RPMI8226 (cell line): ENCODE results near the gene PEA15.

Source experiments
- DNase-seq: peaks from one replicate; pipeline ENCODE4 v3.0.0-alpha.2; 2015

Gene PEA15, protein sequence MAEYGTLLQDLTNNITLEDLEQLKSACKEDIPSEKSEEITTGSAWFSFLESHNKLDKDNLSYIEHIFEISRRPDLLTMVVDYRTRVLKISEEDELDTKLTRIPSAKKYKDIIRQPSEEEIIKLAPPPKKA

DNA sequence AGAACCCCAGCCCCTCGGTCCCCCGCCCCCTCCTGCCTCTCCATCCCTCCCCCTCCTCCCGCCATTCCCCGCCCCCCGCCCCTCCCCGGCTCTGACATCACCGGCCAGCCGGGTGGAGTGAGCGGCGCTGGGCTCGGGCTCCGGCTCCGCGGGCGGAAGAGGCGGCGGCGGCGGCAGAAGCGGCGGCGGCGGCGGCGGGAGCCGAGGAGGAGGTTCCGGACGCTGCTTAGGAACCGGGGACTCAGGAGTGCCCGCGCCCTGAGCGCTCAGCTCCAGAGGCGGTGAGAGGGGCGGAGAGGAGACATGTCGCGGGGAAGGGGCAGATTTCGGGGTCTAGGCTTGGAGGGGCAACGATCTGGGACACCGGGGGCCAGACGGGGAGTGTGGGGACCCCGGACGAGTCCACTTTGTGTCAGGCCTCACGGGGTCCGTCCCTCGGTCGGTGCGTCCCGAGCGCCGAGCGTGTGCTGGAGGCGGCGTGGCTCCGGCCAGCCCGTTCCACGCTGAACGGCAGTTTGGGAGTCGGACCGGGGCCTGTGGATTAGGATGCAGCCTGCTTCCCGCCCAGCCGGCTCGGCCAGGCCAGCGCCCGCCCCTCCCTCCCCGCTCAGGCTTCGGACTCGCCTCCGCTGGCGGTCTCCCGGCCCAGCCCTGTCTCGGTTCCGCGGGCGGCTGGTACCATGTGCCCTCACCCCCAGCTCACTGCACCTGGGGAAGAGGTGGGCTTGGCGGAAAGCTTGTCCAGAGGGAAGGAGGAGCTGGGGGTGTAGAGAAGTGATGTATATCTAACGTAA lies at the start of gene PEA15:
TSS of gene PEA15 (plus strand) at position 143 of the 794 bp plus-strand sequence. CDS start 6,161 bp downstream, outside the sequence.
- DNase-seq, result peak; percentile 81

DNA sequence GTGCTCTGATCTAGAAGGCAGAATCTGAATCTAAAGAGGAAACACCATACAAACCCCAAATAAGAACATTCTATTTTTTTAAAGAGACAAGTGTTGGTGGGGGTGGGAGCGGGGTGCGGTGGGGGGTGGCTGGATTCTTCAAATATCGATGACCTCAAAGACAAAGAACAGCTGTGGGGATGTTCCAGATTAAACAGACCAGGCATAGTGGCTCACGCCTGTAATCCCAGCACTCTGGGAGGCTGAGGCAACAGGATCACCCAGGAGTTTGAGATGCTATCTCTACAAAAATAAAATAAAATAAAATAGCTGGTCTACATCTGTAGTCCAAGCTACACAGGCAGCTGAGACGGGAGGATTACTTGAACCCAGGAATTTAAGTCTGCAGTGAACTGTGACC lies 48.8 kb upstream of the PEA15 start:
- DNase-seq, result no peak

DNA sequence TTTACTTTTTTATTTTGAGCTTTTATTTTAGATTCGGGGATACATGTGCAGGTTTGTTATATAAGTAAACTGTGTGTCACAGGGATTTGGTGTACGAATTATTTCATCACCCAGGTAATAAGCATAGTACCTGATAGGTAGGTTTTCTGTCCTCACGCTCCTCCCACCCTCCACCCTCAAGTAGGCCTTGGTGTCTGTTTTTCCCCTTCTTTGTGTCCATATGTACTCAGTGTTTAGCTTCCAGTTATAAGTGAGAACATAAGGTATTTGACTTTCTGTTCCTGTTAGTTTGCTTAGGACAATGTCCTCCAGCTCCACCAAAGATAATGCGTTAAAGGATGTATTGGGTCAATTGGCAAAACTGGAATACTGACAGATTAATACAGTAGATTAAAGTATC lies 48.0 kb upstream of the PEA15 start:
- DNase-seq, result no peak

DNA sequence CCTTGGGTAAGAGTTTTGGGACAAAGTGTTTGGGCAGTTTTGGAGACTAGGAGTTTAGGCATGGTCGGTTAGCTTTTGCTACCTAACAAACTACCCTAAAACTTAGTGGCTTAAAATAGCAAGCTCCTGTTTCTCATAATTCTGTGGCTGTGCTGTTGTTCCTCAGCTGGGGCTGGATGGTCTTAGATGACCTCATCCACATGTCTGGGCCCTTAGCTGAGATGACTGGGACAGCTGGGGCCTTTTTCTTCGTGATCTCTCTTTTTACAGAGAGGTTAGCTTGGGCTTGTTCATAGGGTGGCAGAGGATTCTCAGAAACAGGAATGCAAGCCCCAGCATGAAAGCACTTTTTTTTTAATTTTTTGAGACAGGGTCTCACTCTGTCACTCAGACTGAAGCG lies 47.2 kb upstream of the PEA15 start:
- no peak for DNase-seq

DNA sequence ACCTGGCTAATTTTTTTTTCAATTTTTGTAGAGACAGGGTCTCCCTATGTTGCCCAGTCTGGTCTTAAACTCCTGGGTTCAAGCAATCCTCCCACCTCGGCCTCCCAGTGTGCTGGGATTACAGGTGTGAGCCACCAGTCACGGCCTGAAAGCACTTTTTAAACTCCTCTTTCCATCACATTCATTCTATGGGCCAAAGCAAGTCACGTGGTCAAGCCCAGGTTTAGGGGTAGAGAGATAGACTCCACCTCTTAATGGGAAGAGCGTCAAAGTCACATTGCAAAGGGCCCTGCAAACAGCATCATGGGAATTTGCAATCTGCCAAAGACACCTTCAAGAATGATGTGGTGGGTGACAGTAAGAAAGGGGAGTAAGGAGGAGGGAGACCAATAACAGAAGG lies 46.6 kb upstream of the PEA15 start:
- DNase-seq, result no peak

DNA sequence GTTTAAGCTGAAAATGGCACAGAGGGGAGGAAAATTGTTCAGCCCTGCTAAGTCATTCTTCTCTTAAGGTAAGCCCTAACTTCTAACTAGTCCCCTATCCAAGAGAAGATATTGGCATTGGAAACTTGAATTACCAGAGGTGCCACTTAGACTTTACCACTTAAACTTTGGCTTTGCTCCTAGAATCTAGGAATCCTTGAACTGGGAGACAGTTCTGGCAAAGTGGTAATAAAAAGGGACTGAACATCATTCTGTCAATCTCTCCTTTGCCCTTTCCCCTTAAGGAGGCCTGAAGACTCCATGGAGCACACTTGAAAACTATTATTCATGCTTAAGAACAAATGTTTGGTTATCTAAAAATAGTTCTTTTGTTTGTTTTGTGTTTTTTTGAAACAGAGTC lies 45.3 kb upstream of the PEA15 start:
- DNase-seq, result no peak

DNA sequence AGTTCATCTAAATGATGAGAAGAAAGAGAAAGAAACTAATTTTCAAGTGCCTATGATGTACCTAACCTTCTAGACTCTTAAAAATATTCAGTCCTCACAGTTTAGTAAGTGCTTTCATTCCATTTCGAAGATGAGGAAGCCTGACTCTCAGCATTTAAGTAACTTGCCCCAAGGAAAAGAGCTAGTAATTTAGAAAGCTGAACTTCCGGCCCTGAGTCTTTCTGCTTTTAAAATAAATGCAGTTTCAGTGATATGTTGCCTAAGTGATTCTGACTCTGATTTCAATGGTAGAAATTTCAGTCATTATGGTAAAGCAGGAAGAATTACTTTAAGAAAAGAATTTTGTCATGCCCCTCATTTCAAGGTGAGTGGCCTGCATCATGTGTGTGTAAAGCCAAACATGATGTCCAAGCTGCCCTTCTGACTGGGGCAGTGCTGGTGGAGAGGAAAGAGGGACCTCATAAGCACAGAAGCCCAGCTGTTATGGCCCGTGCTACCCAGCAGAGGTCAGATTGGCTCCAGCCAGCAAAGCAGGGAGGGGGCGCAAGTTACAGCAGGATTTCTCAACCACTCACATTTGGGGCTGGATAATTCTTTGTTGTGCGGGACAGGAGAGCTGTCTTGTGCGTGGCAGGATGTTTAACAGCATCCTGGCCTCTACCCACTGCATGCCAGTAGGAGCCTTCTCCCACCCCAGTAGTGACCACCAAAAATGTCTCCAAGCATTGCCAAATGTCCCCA lies 43.0 kb upstream of the PEA15 start:
- DNase-seq, result peak; percentile 24

DNA sequence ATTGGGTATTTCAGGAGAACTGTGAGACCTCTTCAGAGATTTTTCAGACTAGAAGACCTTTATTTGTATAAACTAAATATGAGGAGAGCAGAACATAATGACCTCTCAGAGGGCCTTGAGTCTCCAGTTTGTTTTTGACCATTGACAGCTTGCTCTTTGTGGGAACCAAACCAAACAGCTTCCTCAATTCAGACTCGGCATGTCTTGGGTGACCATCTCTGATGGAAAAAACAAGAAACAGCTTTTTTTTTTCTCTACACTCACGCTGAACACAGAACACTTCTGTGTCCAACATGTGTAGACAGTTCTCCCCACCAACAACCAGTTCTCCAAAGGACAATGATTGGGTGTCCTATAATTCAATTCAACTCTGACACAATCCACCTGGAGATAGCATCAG lies 42.3 kb upstream of the PEA15 start:
- no peak for DNase-seq

DNA sequence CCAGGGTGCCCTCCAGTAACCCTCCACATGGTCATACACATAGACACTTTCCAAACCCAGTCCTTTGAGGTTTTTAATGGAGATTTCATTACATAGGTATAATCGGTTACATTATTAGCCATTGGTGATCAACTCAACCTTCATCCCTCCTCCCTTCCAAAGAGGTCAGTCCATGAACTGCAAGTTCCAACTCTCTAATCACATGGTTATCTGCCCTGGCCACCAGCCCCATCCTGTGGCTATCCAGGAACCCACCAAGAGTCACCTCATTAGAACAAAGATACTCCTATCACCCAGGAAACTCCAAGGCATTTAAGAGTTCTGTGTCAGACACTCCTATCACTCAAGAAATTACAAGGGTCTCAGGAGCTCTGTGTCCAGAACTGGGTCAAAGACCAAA lies 41.6 kb upstream of the PEA15 start:
- DNase-seq, result no peak

DNA sequence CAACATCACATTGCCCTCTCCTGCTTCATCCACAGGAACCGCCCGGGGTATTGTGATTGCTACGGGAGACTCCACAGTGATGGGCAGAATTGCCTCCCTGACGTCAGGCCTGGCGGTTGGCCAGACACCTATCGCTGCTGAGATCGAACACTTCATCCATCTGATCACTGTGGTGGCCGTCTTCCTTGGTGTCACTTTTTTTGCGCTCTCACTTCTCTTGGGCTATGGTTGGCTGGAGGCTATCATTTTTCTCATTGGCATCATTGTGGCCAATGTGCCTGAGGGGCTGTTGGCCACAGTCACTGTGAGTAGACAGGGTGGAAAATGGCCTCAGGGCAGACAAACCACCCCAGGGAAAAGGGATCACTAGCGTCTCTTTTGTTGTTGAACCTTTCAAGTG lies 41.1 kb upstream of the PEA15 start:
- no peak for DNase-seq

DNA sequence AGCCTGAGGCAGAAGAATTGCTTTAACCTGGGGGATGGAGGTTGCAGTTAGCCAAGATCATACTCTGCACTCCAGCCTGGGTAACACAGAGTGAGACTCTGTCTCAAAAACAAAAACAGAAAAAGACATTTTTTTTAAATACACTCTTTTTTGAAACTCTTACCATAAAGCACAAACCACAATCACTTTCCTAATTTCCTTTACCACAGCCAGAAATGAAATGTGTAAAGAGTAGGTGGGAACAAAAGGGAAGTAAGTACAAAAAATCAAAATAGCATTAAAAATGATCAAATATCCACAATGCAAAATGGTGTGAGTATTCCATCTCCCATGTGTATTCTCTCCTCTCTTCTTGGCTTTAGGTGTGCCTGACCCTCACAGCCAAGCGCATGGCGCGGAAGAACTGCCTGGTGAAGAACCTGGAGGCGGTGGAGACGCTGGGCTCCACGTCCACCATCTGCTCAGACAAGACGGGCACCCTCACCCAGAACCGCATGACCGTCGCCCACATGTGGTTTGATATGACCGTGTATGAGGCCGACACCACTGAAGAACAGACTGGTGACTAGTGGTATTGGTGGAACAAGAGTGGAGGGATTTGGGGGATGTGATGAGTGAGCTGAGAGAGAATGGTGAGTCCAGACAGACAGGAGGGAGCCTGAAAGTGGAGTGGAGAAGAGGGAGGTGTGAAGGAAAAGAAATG lies 38.9 kb upstream of the PEA15 start:
- no peak for DNase-seq

DNA sequence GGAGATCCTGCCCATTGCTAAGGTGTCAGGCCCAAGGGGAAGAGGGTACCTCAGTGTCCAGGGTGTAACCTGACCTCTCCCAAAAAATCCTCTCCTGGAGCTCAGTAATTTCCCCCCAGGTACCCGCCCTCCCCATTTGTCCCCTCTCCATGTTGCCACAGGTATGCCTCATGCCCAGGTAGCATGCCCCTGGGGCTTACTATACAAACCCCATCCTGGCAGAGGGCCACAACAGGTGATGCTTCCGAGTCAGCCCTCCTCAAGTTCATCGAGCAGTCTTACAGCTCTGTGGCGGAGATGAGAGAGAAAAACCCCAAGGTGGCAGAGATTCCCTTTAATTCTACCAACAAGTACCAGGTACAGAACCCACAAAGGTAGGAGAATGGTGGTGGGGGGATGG lies 38.1 kb upstream of the PEA15 start:
- no peak for DNase-seq

DNA sequence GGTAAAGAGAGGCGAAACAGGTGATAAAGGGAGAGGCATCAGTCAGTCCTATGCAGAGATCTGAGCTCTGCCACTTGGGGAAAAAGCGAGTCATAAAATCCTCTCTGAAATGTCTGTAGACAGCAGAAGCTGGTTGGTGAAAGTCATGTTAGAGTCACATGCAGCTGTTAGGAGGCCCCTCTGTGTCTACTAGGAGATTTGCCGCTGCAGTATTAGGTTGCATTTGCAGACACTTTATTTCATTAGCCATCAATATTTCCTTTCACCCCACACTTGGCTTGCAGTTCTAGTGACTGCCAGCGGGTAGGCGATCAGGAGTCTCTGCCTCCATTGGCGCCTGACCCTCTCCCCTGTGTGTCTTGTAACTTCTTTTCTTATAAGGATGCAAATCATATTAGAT lies 37.6 kb upstream of the PEA15 start:
- DNase-seq, result no peak

DNA sequence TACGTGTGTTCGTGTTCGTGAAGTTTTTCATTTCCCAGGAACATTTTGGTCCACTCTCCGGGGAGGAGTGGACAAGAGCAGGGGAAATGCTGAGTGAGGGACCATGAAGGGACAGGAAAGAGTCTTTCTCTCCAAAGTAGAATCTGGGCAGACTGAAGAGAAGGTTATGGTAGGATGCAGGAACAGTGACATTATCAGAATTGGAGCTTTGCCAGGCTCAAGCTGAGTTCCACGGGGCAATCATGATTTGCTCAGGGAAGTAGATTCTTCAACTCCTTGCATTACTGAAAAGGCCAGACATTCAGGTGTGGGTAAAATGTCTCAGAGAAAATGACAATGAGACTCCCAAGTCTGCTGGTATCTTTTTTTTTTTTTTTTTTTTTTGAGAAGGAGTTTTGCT lies 37.2 kb upstream of the PEA15 start:
- no peak for DNase-seq

DNA sequence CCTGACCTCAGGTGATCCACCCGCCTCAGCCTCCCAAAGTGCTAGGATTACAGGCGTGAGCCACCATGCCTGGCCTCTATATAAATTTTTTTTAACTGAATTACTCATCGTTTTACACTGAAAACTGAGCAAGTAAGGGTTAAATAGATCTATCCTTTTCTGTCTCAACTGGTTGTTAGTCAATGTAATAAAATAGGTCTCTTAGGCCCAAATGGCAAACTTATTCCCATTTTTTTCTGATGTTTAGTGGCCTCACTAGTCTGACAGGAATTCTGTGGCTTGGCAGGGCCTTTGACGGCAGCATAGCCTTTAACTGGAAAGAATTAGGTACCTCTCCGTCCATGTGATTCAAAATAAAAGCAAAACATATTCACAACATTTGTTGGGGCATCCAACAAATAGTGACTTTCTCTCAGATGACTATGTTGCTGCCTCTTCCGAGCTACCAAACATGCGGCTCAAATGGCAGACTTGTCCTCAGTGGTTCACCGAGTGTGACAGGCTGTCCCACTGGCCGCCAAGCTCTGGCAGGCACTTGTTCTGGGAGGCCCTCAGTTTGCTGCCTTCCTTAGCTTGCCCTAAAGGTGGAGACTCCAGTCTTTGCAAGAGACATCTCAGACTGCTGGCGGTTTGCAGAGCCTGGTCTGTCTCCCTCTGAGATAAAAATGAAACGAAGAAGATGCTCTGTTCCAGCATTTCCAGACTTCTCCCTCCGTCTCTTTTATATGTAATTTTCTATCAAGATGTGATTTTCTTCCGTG lies 36.4 kb upstream of the PEA15 start:
- DNase-seq, result no peak

DNA sequence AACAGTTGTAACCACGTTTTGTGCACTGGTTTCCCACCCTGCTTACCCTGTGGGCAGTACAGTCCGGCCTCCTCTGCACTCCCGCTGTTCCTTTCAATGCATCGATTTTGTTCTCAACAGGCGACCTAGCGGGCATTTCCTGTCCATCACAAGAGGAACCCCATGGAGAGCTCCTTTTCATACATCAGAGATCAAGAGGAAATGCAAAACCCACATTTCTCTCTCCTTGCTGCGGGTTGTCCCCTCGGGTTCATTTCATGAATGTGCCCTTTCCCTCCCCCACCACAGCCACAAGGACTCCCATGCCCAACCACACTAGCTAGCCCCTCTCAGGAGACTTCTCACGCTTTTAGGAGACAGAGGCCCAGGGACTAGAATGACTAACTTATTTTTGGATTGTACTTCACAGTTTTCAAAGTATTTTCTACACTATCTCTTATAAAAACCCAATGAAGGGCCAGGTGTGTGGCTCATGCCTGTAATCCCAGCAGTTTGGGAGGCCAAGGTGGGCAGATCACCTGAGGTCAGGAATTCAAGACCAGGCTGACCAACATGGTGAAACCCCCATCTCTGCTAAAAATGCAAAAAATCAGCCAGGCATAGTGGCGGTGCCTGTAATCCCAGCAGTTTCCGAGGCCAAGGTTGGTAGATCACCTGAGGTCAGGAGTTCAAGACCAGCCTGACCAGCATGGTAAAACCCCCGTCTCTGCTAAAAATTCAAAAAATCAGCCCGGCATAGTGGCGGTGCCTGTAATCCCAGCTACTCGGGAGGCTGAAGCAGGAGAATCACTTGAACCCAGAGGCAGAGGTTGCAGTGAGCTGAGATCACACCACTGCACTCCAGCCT lies 35.4 kb upstream of the PEA15 start:
- DNase-seq, result no peak

DNA sequence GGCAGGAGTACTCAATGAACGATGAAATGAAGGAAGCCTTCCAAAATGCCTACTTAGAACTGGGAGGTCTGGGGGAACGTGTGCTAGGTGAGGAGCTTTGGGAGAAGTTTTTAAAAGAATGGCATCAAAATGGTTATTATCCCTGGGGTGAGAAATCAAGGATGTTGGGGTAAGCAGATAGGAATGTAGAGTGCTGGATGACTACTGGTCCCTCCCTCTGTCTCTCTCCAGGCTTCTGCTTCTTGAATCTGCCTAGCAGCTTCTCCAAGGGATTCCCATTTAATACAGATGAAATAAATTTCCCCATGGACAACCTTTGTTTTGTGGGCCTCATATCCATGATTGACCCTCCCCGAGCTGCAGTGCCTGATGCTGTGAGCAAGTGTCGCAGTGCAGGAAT lies 33.8 kb upstream of the PEA15 start:
- no peak for DNase-seq

DNA sequence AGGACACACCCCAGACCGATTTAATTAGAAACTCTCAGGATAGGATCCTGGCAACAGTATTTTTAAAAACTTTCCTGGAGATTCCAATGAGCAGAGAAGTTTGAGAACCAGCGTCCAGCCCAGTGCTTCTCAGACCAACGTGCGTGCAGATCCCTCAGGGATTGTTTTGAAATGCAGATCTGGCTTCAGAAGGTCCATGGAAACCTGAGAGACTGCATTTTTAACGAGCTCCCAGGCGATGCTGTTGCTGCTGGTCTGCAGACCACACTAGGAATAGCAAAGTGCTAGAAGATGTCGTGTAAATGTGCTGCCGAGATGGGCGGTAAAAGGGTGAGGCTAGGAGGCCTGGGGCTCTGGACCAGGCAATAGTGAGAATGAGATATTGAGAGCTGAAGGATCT lies 33.2 kb upstream of the PEA15 start:
- no peak for DNase-seq

DNA sequence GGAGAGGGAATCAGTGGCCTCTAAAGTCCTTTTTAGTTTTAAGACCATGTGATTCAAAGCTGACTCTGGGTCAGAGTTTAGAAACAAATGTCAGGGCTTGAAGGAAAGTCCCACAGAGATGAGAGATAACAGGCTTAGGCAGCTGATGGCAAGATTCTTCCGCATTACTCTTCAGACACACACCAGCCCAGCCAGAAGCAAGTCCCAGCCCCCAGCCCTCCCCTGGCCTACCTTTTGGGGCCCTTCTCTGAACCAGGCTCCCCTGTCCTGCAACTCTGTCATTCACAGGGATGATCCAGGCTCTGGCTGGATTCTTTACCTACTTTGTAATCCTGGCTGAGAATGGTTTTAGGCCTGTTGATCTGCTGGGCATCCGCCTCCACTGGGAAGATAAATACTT lies 28.0 kb upstream of the PEA15 start:
- DNase-seq, result no peak

DNA sequence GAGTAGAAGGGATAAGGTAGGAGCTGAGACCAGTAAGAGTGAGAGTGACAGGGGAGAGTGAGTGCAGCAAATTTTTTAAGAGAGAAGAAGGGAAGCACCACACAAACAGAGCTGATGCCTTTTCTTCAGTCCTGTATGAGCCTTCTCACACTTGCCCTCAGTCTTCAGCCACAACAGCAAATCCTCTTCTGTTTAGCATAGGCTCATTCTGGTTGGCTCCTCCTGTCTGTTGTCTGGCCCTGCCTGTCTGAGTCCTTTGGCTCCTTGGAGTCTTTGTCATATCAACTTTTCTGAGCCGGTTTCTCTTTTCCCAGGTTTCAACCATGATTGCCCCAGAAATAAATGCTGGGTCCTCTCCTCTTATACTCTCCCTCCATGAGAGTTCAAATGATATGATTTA lies 27.5 kb upstream of the PEA15 start:
- DNase-seq, result no peak

DNA sequence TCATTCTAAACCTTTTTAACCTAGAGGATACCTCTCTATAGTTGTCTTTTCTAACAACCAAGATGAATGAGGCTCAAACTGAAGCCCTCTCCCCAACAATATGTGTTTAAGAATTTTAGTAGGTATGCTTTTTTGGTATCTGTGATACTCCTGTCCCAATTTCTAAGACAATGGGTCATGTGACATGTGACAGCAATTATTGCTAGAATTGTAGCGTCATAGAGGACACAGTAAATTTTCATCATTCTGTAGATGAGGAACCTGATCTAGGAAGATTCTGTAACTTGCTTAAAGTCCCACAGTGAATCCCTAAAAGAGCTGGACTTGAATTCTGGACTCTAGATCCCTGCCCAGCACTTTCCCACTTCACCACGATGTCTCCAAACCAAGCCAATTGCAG lies 26.5 kb upstream of the PEA15 start:
- DNase-seq, result no peak

DNA sequence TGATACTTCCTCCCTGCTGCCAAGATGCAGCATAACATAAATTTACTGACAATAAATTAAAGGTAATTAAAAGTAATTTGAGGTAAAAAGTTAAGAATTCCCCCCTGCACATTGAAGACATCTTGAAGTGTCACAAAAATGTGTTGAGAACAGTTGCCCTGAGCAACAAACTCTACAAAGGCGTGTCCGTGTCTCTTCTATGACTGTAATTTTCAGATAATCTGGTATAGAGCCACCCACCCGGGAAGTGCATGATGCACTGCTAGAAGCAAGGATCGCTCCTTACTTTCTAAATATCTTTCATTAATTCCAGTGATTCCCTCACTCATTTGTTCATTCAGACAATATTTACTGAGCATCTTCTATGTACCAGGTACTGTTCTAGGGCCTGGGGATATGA lies 25.8 kb upstream of the PEA15 start:
- no peak for DNase-seq
